ENCODE measurements around the gene TMPRSS6.

- TF ChIP-seq, protein P1, sequence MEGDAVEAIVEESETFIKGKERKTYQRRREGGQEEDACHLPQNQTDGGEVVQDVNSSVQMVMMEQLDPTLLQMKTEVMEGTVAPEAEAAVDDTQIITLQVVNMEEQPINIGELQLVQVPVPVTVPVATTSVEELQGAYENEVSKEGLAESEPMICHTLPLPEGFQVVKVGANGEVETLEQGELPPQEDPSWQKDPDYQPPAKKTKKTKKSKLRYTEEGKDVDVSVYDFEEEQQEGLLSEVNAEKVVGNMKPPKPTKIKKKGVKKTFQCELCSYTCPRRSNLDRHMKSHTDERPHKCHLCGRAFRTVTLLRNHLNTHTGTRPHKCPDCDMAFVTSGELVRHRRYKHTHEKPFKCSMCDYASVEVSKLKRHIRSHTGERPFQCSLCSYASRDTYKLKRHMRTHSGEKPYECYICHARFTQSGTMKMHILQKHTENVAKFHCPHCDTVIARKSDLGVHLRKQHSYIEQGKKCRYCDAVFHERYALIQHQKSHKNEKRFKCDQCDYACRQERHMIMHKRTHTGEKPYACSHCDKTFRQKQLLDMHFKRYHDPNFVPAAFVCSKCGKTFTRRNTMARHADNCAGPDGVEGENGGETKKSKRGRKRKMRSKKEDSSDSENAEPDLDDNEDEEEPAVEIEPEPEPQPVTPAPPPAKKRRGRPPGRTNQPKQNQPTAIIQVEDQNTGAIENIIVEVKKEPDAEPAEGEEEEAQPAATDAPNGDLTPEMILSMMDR (IDR thresholded peaks at IDR 0.05): no peak
- TF ChIP-seq EP300 (IDR thresholded peaks at IDR 0.05) (no peak), POLR2A (IDR thresholded peaks at IDR 0.05) (no peak)
Observed at GRCh38 chr22:37111156-37111717, 1.7 kb upstream of the TMPRSS6 start.
